Pancreas (tissue), 10 donors: ENCODE measurements around the gene GCGR. TPM values are rescaled to one million over a fixed set of nuclear protein-coding genes. Genes with fewer than 3 reads are reported as not detected.

Experiments used
- ATAC-seq, 4 donors: fragments of 200-7000 bp; cut with Tn5 transposase; one replicate each; pipeline versions ENCODE4 v1.8.0 to v1.9.1; 2020; ENCODE audit warnings: mild to moderate bottlenecking in 4 of 4, moderate library complexity in 4 of 4
- DNase-seq, 6 donors: peaks; one replicate each; pipeline ENCODE4 v3.0.0-alpha.2; 2020
- FAIRE-seq: peaks from 2 replicates; lab custom pipeline; 2012; peaks lifted over from hg19 to GRCh38; lab: Jason Lieb, UNC
- H3K27ac ChIP-seq, 4 donors: fragments of 200-600 bp; sonication (generic); 1 replicate in 3 of 4; 2 replicates in 1 of 4; pipeline versions ENCODE4 v1.5.0 to v1.8.0; 2020
- H3K27me3 ChIP-seq, 4 donors: fragments of 200-600 bp; one replicate each; pipeline ENCODE4 v1.8.0; 2021
- H3K36me3 ChIP-seq, 3 donors: fragments of 200-600 bp; sonication (generic) in 1 of 3; one replicate each; pipeline versions ENCODE4 v1.5.0 to v1.8.0; 2020 to 2021
- H3K4me1 ChIP-seq, 3 donors: fragments of 200-600 bp; one replicate each; pipeline ENCODE4 v1.8.0; 2021
- H3K4me3 ChIP-seq, 4 donors: fragments of 200-600 bp; sonication (generic) in 2 of 4; one replicate each; pipeline versions ENCODE4 v1.5.0 to v1.8.0; 2020 to 2021
- H3K9me3 ChIP-seq, 4 donors: fragments of 200-600 bp; one replicate each; pipeline ENCODE4 v1.8.0; 2021
- WGBS, 2 donors: extraction: QIAGEN DNeasy Blood & Tissue Kit; methylation state at CpG; one replicate each; pipeline ENCODE4 v1.1.7; 2013; 5-methylcytosine and 5-hydroxymethylcytosine counted together
- intact Hi-C, 3 donors: fragments of 100-400 bp; cut with DNase I; formaldehyde crosslinking; loops; one replicate each; pipeline versions ENCODE4 v1.11.1 to v1.14.2; 2022
- polyA plus RNA-seq, 2 donors: library from polyadenylated mRNA; stranded (reverse); fragments of 200-250 nt; gene quantifications; one replicate each; pipeline ENCODE4 v1.2.3, GENCODE V29; 2013
- total RNA-seq, 6 donors: library from RNA; stranded (reverse); fragmentation: NEBNext Ultra II Directional in 4 of 6; extraction: Animal tissue kit (Norgen Biotek cat#: 25700) in 4 of 6; gene quantifications; one replicate each; pipeline versions ENCODE4 v1.2.1 to v1.2.4, GENCODE V29; 2021 to 2023
- TF ChIP-seq, protein P1 (sequence below), 4 donors: fragments of 200-600 bp; sonication (generic) in 3 of 4; IDR thresholded peaks; one replicate each; pipeline versions ENCODE4 v1.5.0 to v1.8.0; 2021; ENCODE audit warnings: antibody characterized with exemption in 4 of 4
- donor health status: healthy with polysubstance abuse.
- donor health status: DM: no; HTN: no; CAD: no; lungs with moderate emphysema.
- donor health status: DM: no; HTN: no; CAD: no.
- donor health status: control.
- donor health status: control.
- donor health status: Bipolar disorder and iron deficiency.
- donor health status: DM: yes; HTN: yes; CAD: no.
- donor health status: DM: no; HTN: no; CAD: no.
- donor health status: DM: no; HTN: no; CAD: no.
- donor health status: DM: yes; HTN: yes; CAD: no.

Gene GCGR
- total and polyA plus RNA-seq, 8 donors: 0.28 to 22.7 (median 1.5) TPM; not detected in 1

DNA sequence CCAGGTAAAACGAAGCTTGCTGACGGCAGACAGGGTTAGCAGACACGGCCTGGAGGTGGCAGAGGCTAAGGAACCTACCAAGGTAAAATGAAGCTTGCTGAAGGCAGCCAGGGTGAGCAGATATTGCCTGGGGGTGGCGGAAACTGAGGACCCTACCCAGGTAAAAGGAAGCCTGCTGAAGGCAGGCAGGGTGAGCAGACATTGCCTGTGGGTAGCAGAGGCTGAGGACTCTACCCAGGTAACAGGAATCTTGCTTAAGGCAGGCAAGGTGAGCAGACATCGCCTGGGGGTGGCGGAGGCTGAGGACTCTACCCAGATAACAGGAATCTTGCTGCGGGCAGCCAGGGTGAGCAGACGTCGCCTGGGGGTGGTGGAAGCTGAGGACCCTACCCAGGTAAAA lies 2.6 kb upstream of the GCGR start:
- DNase-seq: no peak
- Histone ChIP-seq H3K4me3 (no peak overlapping the region), H3K27me3 (peaks cover 0 to 8% (median 2%) of the 10 kb centered on the region in 4 donors), H3K4me1 (peaks cover 0 to 11% (median 10%) of the 10 kb centered on the region in 3 donors), H3K27ac (no peak overlapping the region), H3K36me3 (no peaks in the 10 kb centered on the region), H3K9me3 (no peaks in the 10 kb centered on the region)
- TF ChIP-seq, protein P1, sequence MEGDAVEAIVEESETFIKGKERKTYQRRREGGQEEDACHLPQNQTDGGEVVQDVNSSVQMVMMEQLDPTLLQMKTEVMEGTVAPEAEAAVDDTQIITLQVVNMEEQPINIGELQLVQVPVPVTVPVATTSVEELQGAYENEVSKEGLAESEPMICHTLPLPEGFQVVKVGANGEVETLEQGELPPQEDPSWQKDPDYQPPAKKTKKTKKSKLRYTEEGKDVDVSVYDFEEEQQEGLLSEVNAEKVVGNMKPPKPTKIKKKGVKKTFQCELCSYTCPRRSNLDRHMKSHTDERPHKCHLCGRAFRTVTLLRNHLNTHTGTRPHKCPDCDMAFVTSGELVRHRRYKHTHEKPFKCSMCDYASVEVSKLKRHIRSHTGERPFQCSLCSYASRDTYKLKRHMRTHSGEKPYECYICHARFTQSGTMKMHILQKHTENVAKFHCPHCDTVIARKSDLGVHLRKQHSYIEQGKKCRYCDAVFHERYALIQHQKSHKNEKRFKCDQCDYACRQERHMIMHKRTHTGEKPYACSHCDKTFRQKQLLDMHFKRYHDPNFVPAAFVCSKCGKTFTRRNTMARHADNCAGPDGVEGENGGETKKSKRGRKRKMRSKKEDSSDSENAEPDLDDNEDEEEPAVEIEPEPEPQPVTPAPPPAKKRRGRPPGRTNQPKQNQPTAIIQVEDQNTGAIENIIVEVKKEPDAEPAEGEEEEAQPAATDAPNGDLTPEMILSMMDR (IDR thresholded peaks at IDR 0.05): no peak
- no peak for FAIRE-seq
- ATAC-seq: no peak
- intact Hi-C loops: no loop called here
- 88 to 90% methylated on average over 9 of the region's 9 CpGs for WGBS, 2 donors

GRCh38 chr17:81802048-81802758 lies 1.7 kb upstream of the GCGR start:
- peaks cover 0 to 8% (median 2%) of the 10 kb centered on the region in 4 donors for H3K27me3 ChIP-seq
- WGBS, 2 donors: 70 to 86% methylated on average over 9 of the region's 9 CpGs
- H3K9me3 ChIP-seq: no peaks in the 10 kb centered on the region
- TF ChIP-seq, protein P1 (IDR thresholded peaks at IDR 0.05): no peak
- intact Hi-C loops: no loop called here
- no peaks in the 10 kb centered on the region for H3K36me3 ChIP-seq
- peaks cover 0 to 11% (median 10%) of the 10 kb centered on the region in 3 donors for H3K4me1 ChIP-seq
- no peak overlapping the region for H3K4me3 ChIP-seq
- DNase-seq (no peak), ATAC-seq (no peak), FAIRE-seq (no peak)
- H3K27ac ChIP-seq: no peak overlapping the region

- Histone ChIP-seq H3K4me3 (no peak overlapping the region), H3K9me3 (no peaks in the 10 kb centered on the region), H3K4me1 (peaks cover 0 to 11% (median 10%) of the 10 kb centered on the region in 3 donors), H3K27ac (no peak overlapping the region), H3K27me3 (peaks cover 0 to 8% (median 2%) of the 10 kb centered on the region in 4 donors), H3K36me3 (no peaks in the 10 kb centered on the region)
- WGBS, 2 donors: 33 to 39% methylated on average over 19 to 26 of the region's 26 CpGs
- no peak for FAIRE-seq
- DNase-seq: peak in 2 of 6 donors; percentile 24 to 52
- intact Hi-C loops: no loop called here
- ATAC-seq: no peak
- TF ChIP-seq, protein P1 (IDR thresholded peaks at IDR 0.05): no peak
These were observed 900 bp upstream of the GCGR start for GRCh38 chr17:81802856-81803643.

GRCh38 chr17:81804559-81805399 lies 829 bp downstream of the GCGR start:
- FAIRE-seq (no peak), ATAC-seq (peak; percentile 43 to 61 (median 49))
- H3K27me3 ChIP-seq: peaks cover 0 to 8% (median 2%) of the 10 kb centered on the region in 4 donors

More at GRCh38 chr17:81804559-81805399, 829 bp downstream of the GCGR start:
- 2% methylated on average over 53 to 65 of the region's 65 CpGs for WGBS, 2 donors
- H3K4me3 ChIP-seq: peak overlapping the region in 1 of 4 donors; percentile 28
- no peak overlapping the region for H3K27ac ChIP-seq
- TF ChIP-seq, protein P1 (IDR thresholded peaks at IDR 0.05): no peak
- intact Hi-C loops: no loop called here
- H3K9me3 ChIP-seq: no peaks in the 10 kb centered on the region
- peak in 3 of 6 donors; percentile 50 to 82 (median 63) for DNase-seq
- H3K4me1 ChIP-seq: peaks cover 0 to 11% (median 10%) of the 10 kb centered on the region in 3 donors
- no peaks in the 10 kb centered on the region for H3K36me3 ChIP-seq
